Ovary (tissue), 9 donors: ENCODE data around the gene WDFY4. TPM values are rescaled to one million over a fixed set of nuclear protein-coding genes. Genes with fewer than 3 reads are reported as not detected.
A peak's percentile ranks its signal among the peaks of the same experiment; 100 is the strongest.

Experiments used
- DNase-seq, 5 donors: peaks; one replicate each; pipeline ENCODE4 v3.0.0-alpha.2; 2019 to 2020
- H3K27ac ChIP-seq, 2 donors: fragments of 200-600 bp; one replicate each; pipeline versions ENCODE4 v1.5.1 to v1.8.0; 2019 to 2022
- H3K27me3 ChIP-seq: fragments of 200-600 bp; one replicate; pipeline ENCODE4 v1.8.0; 2022
- H3K36me3 ChIP-seq: fragments of 200-600 bp; sonication (generic); one replicate; pipeline ENCODE4 v1.5.1; 2019
- H3K4me1 ChIP-seq: one replicate; pipeline ENCODE4 v1.8.1; 2013; ENCODE audit warnings: mild to moderate bottlenecking, moderate library complexity; ENCODE audit not compliant: insufficient read depth
- H3K4me3 ChIP-seq: fragments of 200-600 bp; sonication (generic); one replicate; pipeline ENCODE4 v1.5.1; 2017
- H3K9me3 ChIP-seq, 2 donors: fragments of 200-600 bp in 1 of 2; sonication (generic) in 1 of 2; one replicate each; pipeline versions ENCODE4 v1.5.1 to v1.8.1; 2013 to 2019; ENCODE audit warnings: mild to moderate bottlenecking in 1 of 2, moderate library complexity in 1 of 2
- EP300 ChIP-seq: sonication (generic); formaldehyde crosslinking; IDR thresholded peaks from one replicate; pipeline ENCODE4 v1.6.1; 2017; ENCODE audit warnings: antibody characterized with exemption
- POLR2A ChIP-seq: fragments of 450-650 bp; IDR thresholded peaks from one replicate; pipeline ENCODE4 v1.6.1; 2017; ENCODE audit warnings: antibody characterized with exemption, mild to moderate bottlenecking, moderate library complexity
- WGBS, 3 donors: extraction: QIAGEN DNeasy Blood & Tissue Kit in 1 of 3; methylation state at CpG; one replicate each; pipeline versions ENCODE4 v1.1.5 to v1.1.7; 2013 to 2017; 5-methylcytosine and 5-hydroxymethylcytosine counted together
- intact Hi-C, 4 donors: fragments of 100-400 bp; cut with DNase I; formaldehyde crosslinking; loops; one replicate each; pipeline versions ENCODE4 v1.11.0 to v1.15.1; 2022 to 2023
- polyA plus RNA-seq, 2 donors: library from polyadenylated mRNA; stranded (reverse); fragments of 200-250 nt in 1 of 2; fragments of 350-450 nt in 1 of 2; fragmentation: Illumina TruSeq in 1 of 2; extraction: RNeasy Lipid Tissue Mini Kit (QIAGEN cat#74804) in 1 of 2; gene quantifications; one replicate each; pipeline ENCODE4 v1.2.3, GENCODE V29; 2013 to 2014
- total RNA-seq, 7 donors: library from RNA; depleted of rRNA in 2 of 7; stranded (reverse); fragments of >200 nt in 2 of 7; fragmentation: NEBNext Ultra II Directional in 3 of 7; extraction: Animal tissue kit (Norgen Biotek cat#: 25700) in 3 of 7; gene quantifications; one replicate each; pipeline versions ENCODE4 v1.1.0 to v1.2.4, GENCODE V29; 2016 to 2023
- TF ChIP-seq, protein P1 (sequence below), 3 donors: fragments of 450-650 bp in 2 of 3; fragments of 200-600 bp in 1 of 3; IDR thresholded peaks; one replicate each; pipeline versions ENCODE4 v1.5.1 to v1.8.0; 2016 to 2022; ENCODE audit warnings: antibody characterized with exemption in 3 of 3, mild to moderate bottlenecking in 1 of 3
- donor health status: DM: no; HTN: no; CAD: no; lungs with moderate emphysema.
- donor health status: DM: no; HTN: no; CAD: no.
- donor health status: Bipolar disorder and iron deficiency.
- donor health status: DM: yes; HTN: yes; CAD: no.
- donor health status: DM: no; HTN: no; CAD: no.
- donor health status: DM: yes; HTN: yes; CAD: no.

WDFY4 gene
- total and polyA plus RNA-seq, 9 donors, result 0.54 to 4.2 (median 1.7) TPM

DNA sequence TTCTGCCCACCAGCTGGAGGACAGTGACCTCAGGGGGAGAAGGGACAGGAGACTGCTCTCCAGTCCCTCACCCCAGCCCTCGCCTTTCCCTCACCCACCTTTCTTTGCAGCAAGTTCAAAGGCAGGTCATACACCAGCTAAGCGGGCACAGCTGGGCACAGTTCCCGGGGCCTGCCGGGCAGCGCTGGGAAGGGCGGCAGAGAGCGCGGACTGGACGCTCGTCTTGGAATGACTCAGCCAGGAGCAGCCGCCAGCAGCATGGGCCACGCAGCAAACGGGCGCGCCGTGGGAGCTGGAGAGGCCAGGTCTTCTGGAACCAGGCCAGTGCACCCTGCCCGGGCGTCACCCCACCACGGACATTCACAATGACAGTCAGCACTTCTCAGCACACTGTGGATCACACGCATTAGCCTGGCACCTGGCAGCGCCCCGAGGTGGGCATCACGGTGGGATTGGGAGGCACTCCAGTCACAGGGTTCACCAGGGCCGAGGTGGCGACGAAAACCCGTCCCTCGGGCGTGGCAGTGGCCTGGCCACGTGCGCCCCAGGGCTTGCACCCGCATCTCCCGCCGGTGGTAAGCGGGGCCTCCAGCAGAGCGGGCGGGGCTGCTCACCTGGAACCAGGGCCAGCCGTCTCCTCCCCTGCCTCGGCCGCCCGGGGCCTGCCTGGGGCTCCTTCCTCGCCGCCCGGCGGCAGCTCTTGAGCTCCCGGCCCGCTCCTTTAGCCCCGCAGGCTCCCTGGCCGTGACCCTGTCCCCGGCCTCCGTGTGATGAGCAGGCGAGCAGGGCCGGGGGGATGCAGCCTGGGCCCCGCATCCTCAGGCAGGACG, 29.0 kb upstream of the WDFY4 start:
- DNase-seq, result peak; percentile 42 to 75 (median 64)
- intact Hi-C loops, result loop anchor here (1.0 to 10.0 kb wide), 6 partner anchors 101 to 293 kb away; no protein-coding TSS in a partner anchor
- Histone ChIP-seq H3K4me1 (no peaks in the 10 kb centered on the region), H3K9me3 (no peaks in the 10 kb centered on the region), H3K27me3 (no peaks in the 10 kb centered on the region), H3K4me3 (peak overlapping the region; percentile 44), H3K27ac (no peak overlapping the region), H3K36me3 (no peaks in the 10 kb centered on the region)
- WGBS, 3 donors, result 6 to 8% (median 7%) methylated on average over 41 to 55 of the region's 55 CpGs
- TF ChIP-seq, protein P1, sequence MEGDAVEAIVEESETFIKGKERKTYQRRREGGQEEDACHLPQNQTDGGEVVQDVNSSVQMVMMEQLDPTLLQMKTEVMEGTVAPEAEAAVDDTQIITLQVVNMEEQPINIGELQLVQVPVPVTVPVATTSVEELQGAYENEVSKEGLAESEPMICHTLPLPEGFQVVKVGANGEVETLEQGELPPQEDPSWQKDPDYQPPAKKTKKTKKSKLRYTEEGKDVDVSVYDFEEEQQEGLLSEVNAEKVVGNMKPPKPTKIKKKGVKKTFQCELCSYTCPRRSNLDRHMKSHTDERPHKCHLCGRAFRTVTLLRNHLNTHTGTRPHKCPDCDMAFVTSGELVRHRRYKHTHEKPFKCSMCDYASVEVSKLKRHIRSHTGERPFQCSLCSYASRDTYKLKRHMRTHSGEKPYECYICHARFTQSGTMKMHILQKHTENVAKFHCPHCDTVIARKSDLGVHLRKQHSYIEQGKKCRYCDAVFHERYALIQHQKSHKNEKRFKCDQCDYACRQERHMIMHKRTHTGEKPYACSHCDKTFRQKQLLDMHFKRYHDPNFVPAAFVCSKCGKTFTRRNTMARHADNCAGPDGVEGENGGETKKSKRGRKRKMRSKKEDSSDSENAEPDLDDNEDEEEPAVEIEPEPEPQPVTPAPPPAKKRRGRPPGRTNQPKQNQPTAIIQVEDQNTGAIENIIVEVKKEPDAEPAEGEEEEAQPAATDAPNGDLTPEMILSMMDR (IDR thresholded peaks at IDR 0.05), result no peak
- TF ChIP-seq POLR2A, result no peak
- TF ChIP-seq EP300, result no peak

DNA sequence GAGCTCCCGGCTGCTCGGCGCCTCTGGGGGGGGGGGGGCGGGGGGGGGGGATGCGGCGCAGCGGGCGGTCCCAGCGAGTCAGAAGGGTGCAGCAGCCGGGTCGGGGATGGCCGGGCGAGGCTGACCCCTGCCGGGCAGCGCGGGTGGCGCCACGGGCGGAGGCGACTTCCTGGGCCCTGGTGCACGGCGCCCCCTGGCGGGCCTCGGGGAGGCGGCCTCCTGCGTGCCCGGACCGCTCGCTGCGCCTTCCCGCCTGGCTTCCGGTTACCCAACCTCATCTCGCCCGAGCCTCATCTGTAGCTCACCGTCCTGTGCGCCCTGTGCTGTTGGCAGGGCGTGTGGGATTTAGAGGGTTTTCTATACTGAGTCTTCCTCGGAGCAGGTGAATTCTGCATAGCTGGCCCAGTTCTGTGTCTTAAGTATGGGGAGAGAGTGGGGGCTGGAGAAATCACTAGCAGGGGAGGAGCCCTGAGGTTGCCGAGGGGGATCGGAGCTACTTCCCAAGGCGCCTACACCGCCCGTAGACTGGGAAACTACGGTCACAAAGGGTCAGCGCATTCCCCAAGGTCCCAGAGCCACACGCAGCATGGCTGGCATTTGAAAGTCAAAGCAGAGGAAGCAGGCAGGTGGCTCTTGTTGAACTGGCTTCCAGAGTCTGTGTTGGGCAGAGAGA, 28.3 kb upstream of the WDFY4 start:
- peak; percentile 83 to 96 (median 92) for DNase-seq
- intact Hi-C loops, result loop anchor here (1.0 to 10.0 kb wide), 6 partner anchors 102 to 294 kb away; no protein-coding TSS in a partner anchor
- 1 to 2% (median 1%) methylated on average over 16 to 43 of the region's 46 CpGs for WGBS, 3 donors
- Histone ChIP-seq H3K4me3 (peak overlapping the region; percentile 44), H3K27me3 (no peaks in the 10 kb centered on the region), H3K9me3 (no peaks in the 10 kb centered on the region), H3K4me1 (no peaks in the 10 kb centered on the region), H3K27ac (no peak overlapping the region), H3K36me3 (no peaks in the 10 kb centered on the region)
- TF ChIP-seq, protein P1 (IDR thresholded peaks at IDR 0.05), result peak; percentile 92 to 99 (median 96)
- TF ChIP-seq POLR2A, result no peak

DNA sequence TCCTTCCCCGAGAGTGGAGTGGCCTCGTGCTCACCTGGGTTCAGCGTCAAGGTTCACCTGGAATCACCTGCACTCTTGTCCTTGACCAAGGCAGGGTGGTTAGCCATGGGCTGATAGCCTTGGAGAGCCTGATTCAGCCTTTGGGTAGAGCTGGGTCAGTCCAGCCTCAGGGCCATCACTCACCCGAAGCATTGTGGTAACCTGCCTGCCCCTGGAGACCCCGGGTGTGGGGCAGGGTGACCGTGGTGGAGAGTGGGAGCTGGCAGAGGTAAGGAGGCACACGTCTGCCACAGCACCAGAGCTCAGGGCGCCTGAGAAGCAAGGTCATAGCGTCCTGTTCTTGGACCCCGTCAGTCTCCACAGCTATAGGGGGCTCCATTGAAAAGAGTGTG, 27.8 kb upstream of the WDFY4 start:
- H3K4me1 ChIP-seq, result no peaks in the 10 kb centered on the region
- DNase-seq, result peak in 1 of 5 donors; percentile 33
- H3K4me3 ChIP-seq, result no peak overlapping the region
- TF ChIP-seq, protein P1 (IDR thresholded peaks at IDR 0.05), result no peak
- intact Hi-C loops, result loop anchor here (1.0 to 10.0 kb wide), 6 partner anchors 102 to 295 kb away; no protein-coding TSS in a partner anchor
- WGBS, 3 donors, result 29 to 55% (median 54%) methylated on average over 10 of the region's 10 CpGs
- no peaks in the 10 kb centered on the region for H3K36me3 ChIP-seq
- no peaks in the 10 kb centered on the region for H3K27me3 ChIP-seq
- no peak overlapping the region for H3K27ac ChIP-seq
- no peaks in the 10 kb centered on the region for H3K9me3 ChIP-seq

DNA sequence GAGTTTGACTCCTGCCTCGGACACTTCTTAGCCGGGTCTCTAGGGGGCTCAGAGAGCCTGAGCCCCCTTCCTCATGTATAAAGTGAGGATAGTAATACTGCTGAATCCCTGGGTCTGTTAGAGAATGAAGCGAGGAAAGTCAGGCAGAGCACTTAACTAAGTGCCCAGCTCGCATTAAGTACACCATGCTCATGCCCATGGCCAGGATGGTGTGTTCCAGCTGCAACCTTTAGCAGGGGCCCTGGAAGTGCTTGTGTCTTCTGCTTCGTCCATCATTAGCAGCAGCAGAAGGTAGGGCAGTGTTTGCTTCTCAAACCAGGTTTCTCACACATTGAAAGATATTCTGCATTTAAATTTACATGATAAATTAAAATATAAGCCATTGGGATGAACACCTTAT, 27.3 kb upstream of the WDFY4 start:
- Histone ChIP-seq H3K27me3 (no peaks in the 10 kb centered on the region), H3K27ac (no peak overlapping the region), H3K9me3 (no peaks in the 10 kb centered on the region), H3K4me1 (no peaks in the 10 kb centered on the region), H3K4me3 (no peak overlapping the region), H3K36me3 (no peaks in the 10 kb centered on the region)
- no peak for DNase-seq
- intact Hi-C loops, result loop anchor here in 3 of 4 donors (2.0 to 10.0 kb wide), 5 partner anchors 103 to 295 kb away; no protein-coding TSS in a partner anchor
- TF ChIP-seq EP300, result no peak
- TF ChIP-seq POLR2A, result no peak
- TF ChIP-seq, protein P1 (IDR thresholded peaks at IDR 0.05), result no peak
- 52 to 54% (median 54%) methylated on average over 3 to 5 of the region's 5 CpGs for WGBS, 3 donors
